NCI-H345 treated with DMSO at 0.1 percent for 48 hours (cell line): ENCODE data around the gene JMJD7.
A peak's percentile ranks its signal among the peaks of the same experiment; 100 is the strongest.

Experiments
- DNase-seq: peaks from one replicate; lab custom pipeline; 2025; ENCODE audit not compliant: unreplicated experiment; lab: John Stamatoyannopoulos, UW

The JMJD7 gene

GRCh38 chr15:41827880-41828806 lies at the start of gene JMJD7:
Gene JMJD7, plus strand, starts transcription at chr15:41828092. Its CDS starts 33 bp downstream, at chr15:41828125.
- peak; percentile 53 for DNase-seq

DNA sequence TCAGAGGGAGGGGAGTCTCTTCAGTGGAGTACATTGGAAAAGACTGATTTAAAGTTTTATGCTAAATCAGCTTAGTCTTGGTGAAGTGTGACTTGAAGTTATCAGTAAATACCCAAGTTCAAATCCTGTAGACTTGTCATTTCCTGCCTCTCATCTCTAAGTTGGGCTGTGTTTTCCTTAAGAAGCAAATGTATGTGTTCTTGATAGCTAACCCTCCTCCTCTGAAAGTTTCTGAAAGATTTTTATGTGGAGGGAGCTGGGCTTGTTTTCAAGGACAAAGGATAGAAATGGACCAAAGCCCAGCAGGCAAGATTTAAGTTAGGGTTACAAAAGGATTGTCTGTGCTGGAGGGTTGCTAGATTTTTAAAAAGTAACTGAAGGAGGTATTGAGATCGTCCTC lies 49.4 kb upstream of the JMJD7 start:
- no peak for DNase-seq

DNA sequence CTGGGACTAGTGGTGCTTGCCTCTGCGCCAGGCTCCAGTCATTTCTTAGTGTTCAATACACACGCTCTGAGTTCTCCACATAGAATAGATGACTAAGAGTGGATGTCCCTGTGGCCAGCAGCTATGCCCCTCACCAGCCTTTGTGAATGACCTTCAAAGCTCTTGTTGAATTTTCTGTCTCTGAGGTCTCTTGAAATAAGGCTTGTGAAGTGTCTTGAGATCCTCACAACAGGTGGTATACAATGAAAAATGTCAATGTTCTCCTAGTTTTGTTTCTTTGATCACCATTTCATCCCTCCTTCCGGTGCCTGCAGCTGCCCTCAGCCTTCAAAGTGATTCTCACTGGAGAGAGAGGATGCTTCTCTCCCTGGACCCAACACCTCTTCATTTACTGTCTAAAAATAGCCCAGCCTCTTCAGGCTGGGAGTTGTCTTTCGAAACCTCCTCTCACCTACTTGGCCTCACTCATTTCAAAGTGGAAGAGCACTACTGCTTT lies 48.2 kb upstream of the JMJD7 start:
- no peak for DNase-seq

DNA sequence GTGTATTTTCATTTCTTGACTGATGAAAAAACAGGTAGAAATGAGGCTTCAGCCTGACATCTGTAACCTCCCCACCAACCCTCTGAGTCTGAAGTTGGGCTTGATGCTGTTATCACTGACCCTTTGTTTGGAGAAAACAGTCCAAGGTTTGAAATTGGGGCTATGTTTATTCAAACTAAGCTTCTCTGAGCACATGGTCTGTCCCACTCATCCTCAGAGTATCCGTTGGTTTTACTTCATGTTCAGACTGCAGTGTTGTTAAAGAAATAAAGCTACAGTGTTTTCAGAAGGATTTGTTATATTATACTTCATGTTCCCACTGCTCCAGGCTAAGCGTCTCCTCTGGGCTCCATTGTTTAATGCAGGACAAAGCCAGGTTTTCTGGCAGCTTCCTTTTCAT lies 47.6 kb upstream of the JMJD7 start:
- no peak for DNase-seq

DNA sequence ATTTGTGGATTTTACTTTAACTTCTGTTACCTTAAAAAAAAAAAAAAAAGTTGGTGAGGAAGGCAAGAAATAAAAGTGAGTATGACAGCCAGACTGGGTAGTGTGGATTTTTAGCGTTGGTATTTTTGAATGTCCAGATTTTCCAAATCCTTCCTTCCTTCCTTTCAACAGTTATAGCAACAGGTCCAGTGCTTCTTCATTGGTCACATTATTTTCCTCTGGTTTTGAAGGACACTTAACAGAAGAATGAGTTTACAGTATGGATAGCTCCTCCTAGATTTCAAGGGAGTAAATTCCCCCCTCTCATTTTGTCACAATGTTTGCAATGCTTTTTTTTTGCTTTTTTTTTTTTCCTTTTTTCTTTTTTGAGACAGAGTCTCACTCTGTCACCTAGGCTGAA lies 47.2 kb upstream of the JMJD7 start:
- DNase-seq = no peak

GRCh38 chr15:41782371-41783282 lies 45.3 kb upstream of the JMJD7 start:
- DNase-seq = no peak

DNA sequence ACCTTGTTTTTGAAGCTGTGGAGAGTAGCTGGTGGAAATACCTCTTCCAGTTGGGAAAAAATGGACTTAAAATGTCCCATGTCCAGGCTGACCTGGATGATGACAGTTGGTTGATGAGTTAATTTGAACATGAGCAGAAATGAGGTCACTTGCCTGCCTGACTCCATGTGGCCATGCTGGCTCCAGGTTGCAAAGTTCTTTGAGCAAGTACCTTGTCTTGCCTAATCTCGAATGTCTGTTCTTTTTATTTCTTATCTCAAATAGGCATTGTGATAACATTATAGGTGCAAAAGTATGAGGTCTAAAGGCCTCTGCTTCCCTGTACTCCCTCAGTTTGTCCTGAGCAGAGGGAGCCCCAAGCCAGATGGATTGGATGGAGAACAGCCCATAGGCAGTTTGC lies 44.6 kb upstream of the JMJD7 start:
- DNase-seq = no peak

- no peak for DNase-seq
Observed at GRCh38 chr15:41788262-41788661, 39.6 kb upstream of the JMJD7 start.

DNA sequence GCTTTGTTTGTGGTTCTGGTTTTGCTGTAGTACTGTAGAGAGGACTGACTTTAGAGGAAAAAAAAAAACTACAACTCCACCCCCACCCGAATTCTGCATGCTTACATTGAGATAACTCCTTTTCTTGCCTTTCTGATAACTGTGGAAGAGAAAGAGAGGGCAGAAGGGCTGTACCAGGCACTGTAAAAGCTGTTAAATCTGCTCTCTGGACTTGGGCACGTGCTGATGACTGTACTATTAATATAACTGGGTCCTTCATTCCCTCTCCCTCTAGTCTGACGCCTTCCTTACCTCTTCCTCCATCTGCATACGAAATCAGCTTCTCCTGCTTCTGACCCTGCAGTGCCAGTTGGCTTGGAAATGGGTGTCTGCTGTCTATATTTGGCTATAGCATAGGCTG lies 38.7 kb upstream of the JMJD7 start:
- DNase-seq = no peak

DNA sequence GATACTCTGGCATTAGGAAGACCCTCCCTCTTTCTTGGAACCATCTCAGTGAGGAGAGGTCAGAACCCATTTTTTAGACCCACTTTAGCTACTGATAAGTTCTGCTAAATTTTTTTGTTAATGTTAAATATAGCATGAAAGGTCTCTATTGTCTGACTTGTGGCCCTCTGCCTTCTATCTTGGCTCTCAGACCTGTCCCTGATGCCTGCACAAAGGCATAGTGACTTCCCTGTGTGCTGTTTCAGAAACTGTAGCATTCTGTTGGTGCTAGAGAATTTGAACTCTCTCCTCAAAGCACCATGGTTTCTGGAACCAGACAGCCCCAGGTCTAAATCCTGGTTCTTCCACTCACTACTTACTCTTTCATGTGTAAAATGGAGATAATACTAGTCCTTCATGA lies 38.2 kb upstream of the JMJD7 start:
- DNase-seq = no peak

GRCh38 chr15:41790169-41790568 lies 37.7 kb upstream of the JMJD7 start:
- no peak for DNase-seq

DNA sequence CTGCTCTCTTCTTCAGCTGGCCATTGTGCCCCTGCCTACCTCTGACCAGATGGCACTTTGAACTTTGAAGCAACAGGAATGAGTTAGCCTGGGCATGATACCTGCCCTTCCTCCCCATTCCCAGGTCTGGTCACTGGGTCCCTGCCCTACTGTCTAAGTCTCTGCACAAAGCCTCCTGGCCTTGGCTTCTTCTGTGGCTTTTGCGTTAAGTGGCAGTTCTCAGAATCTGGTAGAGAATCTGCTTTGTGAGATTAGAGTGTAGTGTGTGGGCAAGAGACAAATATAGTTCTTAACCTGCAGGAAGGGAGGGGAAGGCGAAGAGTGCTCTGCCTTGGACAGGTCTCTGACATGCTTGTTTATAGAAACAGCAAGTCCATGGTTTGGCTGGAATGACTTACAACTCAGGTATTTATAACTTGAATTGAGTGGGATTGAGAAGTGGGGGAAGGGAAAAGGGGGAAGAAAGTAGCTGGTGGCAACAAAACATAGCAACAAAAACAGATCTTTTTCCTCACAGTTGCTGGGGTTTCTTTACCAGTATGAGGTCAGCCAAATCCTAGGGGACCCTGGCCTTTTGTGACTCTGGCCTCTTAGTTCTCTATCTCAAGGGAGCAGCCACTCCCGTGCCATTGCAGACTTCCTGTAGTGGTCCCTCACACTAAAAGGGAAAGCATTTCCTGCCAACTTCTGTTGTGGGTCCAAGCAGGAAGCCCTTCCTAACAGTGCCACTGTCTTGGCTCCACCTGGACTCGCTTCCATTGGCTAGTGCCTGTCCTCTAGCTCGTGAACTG lies 36.9 kb upstream of the JMJD7 start:
- DNase-seq = no peak

- DNase-seq = no peak
Observed at GRCh38 chr15:41791547-41791937, 36.4 kb upstream of the JMJD7 start.

DNA sequence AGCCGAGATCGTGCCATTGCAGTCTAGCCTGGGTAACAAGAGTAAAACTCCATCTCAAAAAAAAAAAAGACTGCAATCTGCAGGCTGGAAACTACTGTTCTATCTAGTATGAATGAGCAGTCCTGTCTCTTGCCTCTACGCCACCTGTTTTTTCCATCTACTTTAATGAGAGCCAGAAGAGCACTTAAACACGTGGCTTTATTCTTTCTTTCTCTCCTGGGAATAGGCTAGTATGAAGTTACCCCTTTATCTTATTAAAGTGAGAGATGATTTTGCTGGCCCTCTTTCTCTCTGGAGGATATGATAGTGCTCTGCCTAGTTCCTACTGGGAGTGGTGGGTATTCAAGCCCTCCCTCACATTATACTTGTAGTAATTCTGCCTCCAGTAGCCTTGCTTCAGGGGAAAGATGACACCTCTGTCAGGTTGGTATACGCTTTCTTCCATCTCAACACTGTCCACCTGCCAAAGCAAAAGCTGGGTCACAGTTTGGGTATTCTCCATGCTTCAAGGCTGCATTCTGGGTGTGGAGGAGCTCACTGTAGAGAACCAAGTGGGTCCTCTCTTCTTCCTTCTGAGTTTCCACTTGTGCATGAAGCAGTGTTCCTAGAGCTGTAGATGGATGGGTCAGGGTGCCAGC lies 35.8 kb upstream of the JMJD7 start:
- DNase-seq = peak; percentile 34

DNA sequence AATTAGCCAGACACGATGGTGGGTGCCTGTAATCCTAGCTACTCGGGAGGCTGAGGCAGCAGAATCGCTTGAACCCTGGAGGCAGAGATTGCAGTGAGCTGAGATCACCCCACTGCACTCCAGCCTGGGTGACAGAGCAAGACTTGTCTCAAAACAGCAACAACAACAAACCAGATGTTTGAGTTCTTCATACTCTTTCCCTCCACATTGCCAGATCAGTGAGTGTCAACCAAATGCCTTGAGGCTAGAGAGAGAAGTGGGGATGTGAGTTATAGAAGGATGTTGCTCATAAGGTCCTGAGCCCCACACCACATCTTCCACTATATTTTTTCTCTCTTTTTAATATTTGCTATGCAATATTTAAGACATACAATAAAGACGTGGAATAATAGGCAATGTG lies 33.8 kb upstream of the JMJD7 start:
- no peak for DNase-seq

GRCh38 chr15:41795996-41796856 lies 31.7 kb upstream of the JMJD7 start:
- DNase-seq = no peak

DNA sequence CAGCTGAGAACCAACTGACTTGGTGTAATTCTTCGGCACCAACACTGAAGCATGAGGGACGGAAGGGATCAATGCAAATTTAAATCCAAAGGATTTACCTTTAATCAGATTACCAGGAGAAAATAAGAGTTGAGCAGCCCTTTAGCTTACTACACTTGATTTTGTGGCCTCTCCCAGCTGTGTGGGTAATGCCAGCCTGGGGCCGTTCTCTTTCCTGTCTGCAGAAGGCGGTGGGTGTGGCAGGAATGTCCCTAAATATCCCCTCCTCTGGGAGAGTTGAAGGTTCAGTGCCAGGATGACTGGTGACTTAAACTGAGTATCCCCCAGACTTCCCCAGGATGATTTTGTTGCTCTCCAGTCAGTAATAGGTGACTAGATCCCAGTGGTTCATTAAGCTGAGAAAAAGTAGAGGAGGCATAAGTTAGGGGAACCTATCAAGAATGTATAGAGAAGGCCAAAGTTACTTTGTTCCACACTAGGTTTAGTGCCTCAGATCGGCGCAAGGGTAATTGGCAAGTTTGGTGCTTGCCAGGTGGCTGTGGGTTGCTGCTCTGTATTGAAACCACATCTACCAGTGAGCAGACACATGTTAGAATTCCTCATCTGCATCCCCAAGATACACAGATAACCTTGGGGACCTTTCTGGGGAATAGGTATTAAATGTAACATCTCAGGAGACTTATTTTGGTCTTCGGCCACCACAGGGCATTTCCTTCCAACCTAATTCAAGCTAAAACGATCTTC lies 30.5 kb upstream of the JMJD7 start:
- DNase-seq = no peak

DNA sequence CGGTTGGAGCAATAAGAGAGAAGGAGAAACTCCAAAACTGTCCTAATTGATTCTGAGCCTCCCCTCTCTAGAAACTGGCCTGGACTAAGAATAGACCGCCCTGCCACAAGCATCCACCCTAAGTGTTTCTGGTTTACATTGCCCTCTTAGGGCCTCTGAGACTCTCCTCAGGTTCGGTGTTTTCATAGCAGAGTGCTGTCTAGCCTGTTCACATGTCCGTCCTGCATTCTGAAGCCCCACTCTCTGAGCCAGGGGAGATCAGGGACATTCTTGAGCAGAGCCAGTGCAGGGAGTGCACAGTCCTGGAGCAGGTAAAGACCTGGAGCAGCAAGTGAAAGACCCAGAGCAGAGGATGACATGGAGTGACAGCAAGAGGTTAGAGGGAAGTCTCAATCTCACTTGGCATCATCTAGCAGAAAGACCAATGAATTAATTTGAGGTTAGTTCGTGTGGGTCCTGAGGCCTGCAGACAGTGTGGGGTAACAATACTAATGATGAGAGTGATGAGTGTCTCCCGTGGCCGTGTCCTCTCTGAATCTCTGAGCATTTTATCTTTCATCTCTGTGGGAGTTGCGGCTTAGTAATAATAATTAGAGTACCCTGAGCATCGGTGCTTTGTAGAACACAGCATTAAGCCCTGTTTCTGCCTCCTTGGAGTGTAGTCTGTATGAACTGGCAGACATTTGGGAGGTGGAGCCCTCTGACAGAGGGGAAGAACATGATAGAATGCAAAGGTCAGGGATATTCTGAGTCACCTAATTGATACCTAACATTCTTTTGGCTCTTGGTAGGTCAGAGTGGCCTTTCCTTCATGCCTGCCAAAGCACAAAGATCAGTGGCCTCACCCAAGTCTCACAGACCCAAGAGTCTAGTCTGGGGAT lies 29.0 kb upstream of the JMJD7 start:
- DNase-seq = no peak
